ENCODE measurements around the gene PROZ.

PROZ gene

GRCh38 chr13:113192902-113193301 is 34.5 kb downstream of the PROZ start:
- in situ Hi-C loops (cut with MboI; ENCODE audit: low pct_unique_long_range_greater_than_20kb, low sequenced_read_pairs, unreplicated experiment): no loop called here
- DNase-seq (ENCODE audit: low spot score): no peak
- no peak for TF ChIP-seq CTCF (IDR thresholded peaks at IDR 0.05; ENCODE audit: extremely low read depth, insufficient read depth, missing control alignments)

- in situ Hi-C loops (cut with MboI; ENCODE audit: low pct_unique_long_range_greater_than_20kb, low sequenced_read_pairs, unreplicated experiment): no loop called here
- no peak for DNase-seq (ENCODE audit: low spot score)
- no peak for TF ChIP-seq CTCF (IDR thresholded peaks at IDR 0.05; ENCODE audit: extremely low read depth, insufficient read depth, missing control alignments)
Observed at GRCh38 chr13:113195360-113195759, 36.9 kb downstream of the PROZ start.

DNA sequence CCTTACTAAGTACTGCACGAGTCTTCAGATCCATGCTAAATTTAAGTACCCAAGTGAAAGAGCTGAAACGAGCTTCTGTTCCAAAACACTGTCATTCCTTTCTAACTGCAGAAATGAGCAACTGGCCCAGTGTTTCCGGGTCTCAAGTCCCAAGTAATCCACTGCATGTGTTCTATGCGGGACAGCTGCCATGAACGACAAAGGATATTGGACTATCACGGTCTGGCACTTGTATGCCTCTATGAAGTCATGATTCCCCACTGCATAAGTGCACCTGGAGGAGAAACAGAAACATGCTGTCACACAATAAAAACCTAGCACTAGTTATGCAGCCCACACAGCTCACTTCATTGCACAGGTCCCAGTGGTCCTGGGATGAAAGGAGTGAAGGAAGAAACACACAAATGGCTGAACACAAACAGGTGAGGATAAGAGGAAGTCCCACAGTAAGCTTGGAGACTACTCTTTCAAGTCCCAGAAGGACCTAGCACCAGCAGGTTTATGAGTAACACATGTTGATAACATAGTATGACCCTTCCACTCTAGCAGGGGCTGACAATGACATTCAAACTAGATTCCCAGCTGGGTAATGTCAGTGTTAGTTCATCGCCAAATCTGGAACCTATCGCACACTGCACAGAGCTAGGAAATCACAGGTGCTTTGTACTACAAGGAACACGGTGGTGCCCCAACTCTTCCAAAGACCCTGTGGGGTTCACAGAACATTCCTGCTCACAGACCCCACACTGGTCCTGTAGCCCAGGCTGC is 38.7 kb downstream of the PROZ start:
- no peak for TF ChIP-seq CTCF (IDR thresholded peaks at IDR 0.05; ENCODE audit: extremely low read depth, insufficient read depth, missing control alignments)
- DNase-seq (ENCODE audit: low spot score): no peak
- in situ Hi-C loops (cut with MboI; ENCODE audit: low pct_unique_long_range_greater_than_20kb, low sequenced_read_pairs, unreplicated experiment): no loop called here

DNA sequence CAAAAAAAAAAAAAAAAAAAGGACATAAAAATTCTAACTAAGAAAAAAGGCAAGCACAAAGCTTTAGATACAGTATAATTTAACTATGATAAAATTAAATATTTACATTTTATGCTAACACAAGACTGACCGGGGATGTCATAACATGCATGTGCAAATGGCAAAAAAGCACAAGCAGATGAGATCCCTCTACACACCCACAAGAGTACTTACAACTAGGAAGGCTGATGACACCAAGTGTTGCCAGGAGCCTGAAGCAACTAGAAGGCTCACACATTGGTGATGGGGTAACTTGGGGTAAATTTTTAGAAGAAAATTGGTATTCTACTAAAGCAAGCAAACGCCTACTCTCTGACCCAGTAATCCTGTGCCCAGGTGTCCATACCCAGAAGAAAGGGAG is 43.4 kb downstream of the PROZ start:
- no peak for DNase-seq (ENCODE audit: low spot score)
- in situ Hi-C loops (cut with MboI; ENCODE audit: low pct_unique_long_range_greater_than_20kb, low sequenced_read_pairs, unreplicated experiment): no loop called here
- no peak for TF ChIP-seq CTCF (IDR thresholded peaks at IDR 0.05; ENCODE audit: extremely low read depth, insufficient read depth, missing control alignments)

DNA sequence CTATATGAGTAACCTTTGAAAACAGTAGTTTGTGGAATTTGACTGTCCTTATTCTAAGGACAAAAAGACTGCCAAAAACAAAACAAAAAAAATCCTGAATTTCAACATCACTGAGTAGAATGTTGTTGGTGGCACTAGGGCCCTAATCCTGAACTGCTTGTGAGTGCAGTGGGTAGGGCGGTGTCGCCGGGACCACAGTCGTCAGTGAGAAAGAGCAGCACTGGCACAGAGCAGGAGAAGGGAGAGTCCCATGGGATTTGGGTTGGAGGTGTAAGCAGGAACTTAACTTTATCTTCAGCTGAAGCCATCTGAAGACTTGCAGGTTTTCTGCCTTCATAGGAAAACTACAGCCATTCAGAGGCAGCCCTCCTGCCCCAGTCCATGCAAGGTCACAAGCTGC is 44.5 kb downstream of the PROZ start:
- DNase-seq (ENCODE audit: low spot score): no peak
- in situ Hi-C loops (cut with MboI; ENCODE audit: low pct_unique_long_range_greater_than_20kb, low sequenced_read_pairs, unreplicated experiment): no loop called here
- no peak for TF ChIP-seq CTCF (IDR thresholded peaks at IDR 0.05; ENCODE audit: extremely low read depth, insufficient read depth, missing control alignments)

GRCh38 chr13:113203507-113204377 is 45.3 kb downstream of the PROZ start:
- in situ Hi-C loops (cut with MboI; ENCODE audit: low pct_unique_long_range_greater_than_20kb, low sequenced_read_pairs, unreplicated experiment): no loop called here
- DNase-seq (ENCODE audit: low spot score): no peak
- TF ChIP-seq CTCF (IDR thresholded peaks at IDR 0.05; ENCODE audit: extremely low read depth, insufficient read depth, missing control alignments): no peak
